Tibial nerve (tissue), 4 donors: ENCODE results near the gene RAMP1. TPM values are rescaled to one million over a fixed set of nuclear protein-coding genes. Genes with fewer than 3 reads are reported as not detected.

ENCODE experiments used
- DNase-seq, 2 donors: peaks; one replicate each; pipeline ENCODE4 v3.0.0-alpha.2; 2019; ENCODE audit warnings: low spot score in 2 of 2
- H3K27ac ChIP-seq, 4 donors: fragments of 200-600 bp; sonication (generic) in 3 of 4; one replicate each; pipeline ENCODE4 v1.5.1; 2017 to 2019; ENCODE audit warnings: mild to moderate bottlenecking in 1 of 4
- H3K27me3 ChIP-seq, 2 donors: fragments of 200-600 bp; sonication (generic) in 1 of 2; one replicate each; pipeline versions ENCODE4 v1.5.1 to v1.6.0; 2017 to 2019
- H3K36me3 ChIP-seq, 3 donors: fragments of 200-600 bp; sonication (generic); one replicate each; pipeline ENCODE4 v1.5.1; 2018 to 2019
- H3K4me1 ChIP-seq, 4 donors: fragments of 200-600 bp; sonication (generic) in 3 of 4; one replicate each; pipeline ENCODE4 v1.5.1; 2017 to 2019
- H3K4me3 ChIP-seq, 4 donors: fragments of 200-600 bp; sonication (generic) in 3 of 4; one replicate each; pipeline ENCODE4 v1.5.1; 2017 to 2019; ENCODE audit warnings: mild to moderate bottlenecking in 1 of 4, moderate library complexity in 1 of 4
- H3K9me3 ChIP-seq, 4 donors: fragments of 200-600 bp; sonication (generic) in 3 of 4; one replicate each; pipeline ENCODE4 v1.5.1; 2017 to 2019
- CTCF ChIP-seq, 5 experiments: fragments of 200-600 bp in 3 of 5; fragments of 450-650 bp in 2 of 5; sonication (generic) in 3 of 5; IDR thresholded peaks; one replicate each; pipeline ENCODE4 v1.5.1; 2016 to 2019; ENCODE audit warnings: antibody characterized with exemption in 5 of 5, mild to moderate bottlenecking in 3 of 5, moderate library complexity in 2 of 5
- EP300 ChIP-seq, 2 donors: sonication (generic); formaldehyde crosslinking; IDR thresholded peaks; one replicate each; pipeline ENCODE4 v1.6.1; 2017; ENCODE audit warnings: antibody characterized with exemption in 2 of 2, mild to moderate bottlenecking in 1 of 2
- POLR2A ChIP-seq, 2 donors: fragments of 450-650 bp; IDR thresholded peaks; one replicate each; pipeline ENCODE4 v1.6.1; 2017; ENCODE audit warnings: antibody characterized with exemption in 2 of 2, mild to moderate bottlenecking in 2 of 2, moderate library complexity in 2 of 2
- WGBS, 2 donors: methylation state at CpG; one replicate each; pipeline ENCODE4 v1.1.5; 2018; 5-methylcytosine and 5-hydroxymethylcytosine counted together
- total RNA-seq, 4 donors: library from RNA; depleted of rRNA; stranded (reverse); fragments of >200 nt; gene quantifications; one replicate each; pipeline ENCODE4 v1.1.0, GENCODE V29; 2016

The RAMP1 gene
- total RNA-seq, 4 donors from 2014 or later = 60.6 to 105 (median 76.2) TPM

GRCh38 chr2:237884681-237885080, 25.3 kb downstream of the RAMP1 start:
- DNase-seq = no peak
- Histone ChIP-seq H3K27me3 (no peaks in the 10 kb centered on the region), H3K4me1 (peaks cover 0 to 41% (median 11%) of the 10 kb centered on the region in 4 donors), H3K36me3 (no peaks in the 10 kb centered on the region), H3K9me3 (no peaks in the 10 kb centered on the region), H3K27ac (peak overlapping the region in 2 of 4 donors; percentile 73 to 84), H3K4me3 (no peak overlapping the region)
- no peak for TF ChIP-seq EP300 (IDR thresholded peaks at IDR 0.05)
- TF ChIP-seq POLR2A (IDR thresholded peaks at IDR 0.05) = no peak
- TF ChIP-seq CTCF (IDR thresholded peaks at IDR 0.05) = no peak
- 66 to 84% methylated on average over 8 to 12 of the region's 13 CpGs for WGBS, 2 donors

DNA sequence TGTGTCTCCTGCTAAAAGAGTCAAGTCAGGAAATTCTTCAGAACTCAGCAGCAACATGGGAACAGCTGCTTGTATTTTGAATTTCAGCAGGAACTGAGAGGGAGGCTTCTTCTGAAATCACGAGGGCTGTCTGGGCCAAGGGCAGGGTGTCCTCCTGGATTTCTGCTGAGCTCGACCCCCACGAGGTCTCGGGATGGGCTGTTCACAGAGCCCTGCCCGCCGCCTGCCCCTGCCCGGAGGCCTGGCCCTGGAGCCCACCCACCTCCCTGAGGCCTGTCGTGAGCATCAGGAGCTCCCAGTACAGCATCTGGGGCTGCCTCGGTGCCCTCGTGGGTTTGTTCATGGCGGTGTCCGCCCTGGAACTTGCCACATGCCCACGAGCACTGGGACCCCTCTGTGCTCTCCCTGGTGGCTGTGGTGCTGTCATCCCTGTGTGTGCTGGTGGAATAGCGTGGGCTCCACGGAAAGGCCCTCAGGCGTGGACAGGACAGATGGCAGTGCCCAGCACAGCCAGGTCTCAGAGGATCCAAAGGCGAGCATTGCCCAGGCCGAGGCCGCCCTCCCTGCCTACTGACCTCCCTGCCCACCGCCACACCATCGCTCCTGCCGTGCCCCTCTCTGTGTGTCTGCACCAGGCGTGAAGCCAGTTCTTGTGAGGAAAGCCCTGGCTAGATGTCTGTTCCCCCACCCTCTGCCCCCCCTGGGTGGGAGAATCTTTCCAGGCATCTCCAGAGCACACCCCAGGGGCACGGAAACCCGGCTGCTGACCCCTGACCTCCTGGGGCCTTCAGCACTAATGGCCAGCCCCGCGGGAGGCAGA, 25.9 kb downstream of the RAMP1 start:
- DNase-seq = no peak
- 55 to 75% methylated on average over 14 to 17 of the region's 27 CpGs for WGBS, 2 donors
- H3K4me3 ChIP-seq = no peak overlapping the region
- no peaks in the 10 kb centered on the region for H3K9me3 ChIP-seq
- H3K27ac ChIP-seq = peak overlapping the region in 2 of 4 donors; percentile 73 to 84
- no peaks in the 10 kb centered on the region for H3K27me3 ChIP-seq
- H3K4me1 ChIP-seq = peaks cover 0 to 41% (median 11%) of the 10 kb centered on the region in 4 donors
- TF ChIP-seq CTCF (IDR thresholded peaks at IDR 0.05) (no peak), POLR2A (IDR thresholded peaks at IDR 0.05) (no peak), EP300 (IDR thresholded peaks at IDR 0.05) (no peak)
- no peaks in the 10 kb centered on the region for H3K36me3 ChIP-seq

DNA sequence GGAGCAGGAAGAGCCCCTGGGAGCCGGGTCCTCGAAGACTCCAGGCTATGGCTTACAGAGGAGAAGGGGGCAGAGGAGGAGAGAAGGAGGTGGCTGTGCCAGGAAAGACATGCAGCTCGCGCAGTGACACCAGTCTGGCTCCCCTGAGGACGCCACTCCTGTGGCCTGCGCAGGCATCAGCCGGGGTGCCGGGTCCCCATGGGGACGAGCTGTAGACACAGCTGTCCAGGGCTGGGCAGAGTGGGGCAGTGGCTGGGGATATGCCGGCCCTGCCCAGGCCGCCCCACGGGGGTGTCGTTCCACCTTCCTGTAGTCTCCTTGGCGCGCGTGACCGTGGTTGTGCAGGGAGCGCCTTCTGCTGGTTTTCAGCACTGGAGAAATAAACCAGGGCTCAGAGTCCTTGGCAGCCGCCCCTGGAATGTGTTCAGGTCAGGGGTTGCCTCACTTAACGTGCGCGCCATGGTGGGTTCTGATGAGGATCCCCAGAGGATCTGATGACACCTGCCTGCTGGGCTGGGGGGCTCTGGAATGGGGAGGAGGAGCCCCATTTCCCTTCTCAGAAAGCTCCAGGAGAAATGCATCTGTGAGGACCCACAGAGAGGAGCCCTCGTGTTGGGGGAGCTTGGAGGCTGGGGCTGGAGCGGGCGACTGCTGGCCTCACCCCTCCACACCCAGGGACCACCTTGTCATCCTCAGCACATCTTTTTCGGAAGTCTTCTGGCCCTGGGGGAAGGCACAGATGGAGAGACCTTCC, 26.7 kb downstream of the RAMP1 start:
- Histone ChIP-seq H3K27ac (peak overlapping the region in 2 of 4 donors; percentile 73 to 84), H3K27me3 (no peaks in the 10 kb centered on the region), H3K36me3 (no peaks in the 10 kb centered on the region), H3K4me3 (no peak overlapping the region), H3K9me3 (no peaks in the 10 kb centered on the region), H3K4me1 (peaks cover 0 to 41% (median 11%) of the 10 kb centered on the region in 4 donors)
- DNase-seq = peak in 1 of 2 donors; percentile 51
- WGBS, 2 donors = 72 to 81% methylated on average over 23 of the region's 26 CpGs
- TF ChIP-seq EP300 (IDR thresholded peaks at IDR 0.05) = no peak
- no peak for TF ChIP-seq CTCF (IDR thresholded peaks at IDR 0.05)
- TF ChIP-seq POLR2A (IDR thresholded peaks at IDR 0.05) = no peak

DNA sequence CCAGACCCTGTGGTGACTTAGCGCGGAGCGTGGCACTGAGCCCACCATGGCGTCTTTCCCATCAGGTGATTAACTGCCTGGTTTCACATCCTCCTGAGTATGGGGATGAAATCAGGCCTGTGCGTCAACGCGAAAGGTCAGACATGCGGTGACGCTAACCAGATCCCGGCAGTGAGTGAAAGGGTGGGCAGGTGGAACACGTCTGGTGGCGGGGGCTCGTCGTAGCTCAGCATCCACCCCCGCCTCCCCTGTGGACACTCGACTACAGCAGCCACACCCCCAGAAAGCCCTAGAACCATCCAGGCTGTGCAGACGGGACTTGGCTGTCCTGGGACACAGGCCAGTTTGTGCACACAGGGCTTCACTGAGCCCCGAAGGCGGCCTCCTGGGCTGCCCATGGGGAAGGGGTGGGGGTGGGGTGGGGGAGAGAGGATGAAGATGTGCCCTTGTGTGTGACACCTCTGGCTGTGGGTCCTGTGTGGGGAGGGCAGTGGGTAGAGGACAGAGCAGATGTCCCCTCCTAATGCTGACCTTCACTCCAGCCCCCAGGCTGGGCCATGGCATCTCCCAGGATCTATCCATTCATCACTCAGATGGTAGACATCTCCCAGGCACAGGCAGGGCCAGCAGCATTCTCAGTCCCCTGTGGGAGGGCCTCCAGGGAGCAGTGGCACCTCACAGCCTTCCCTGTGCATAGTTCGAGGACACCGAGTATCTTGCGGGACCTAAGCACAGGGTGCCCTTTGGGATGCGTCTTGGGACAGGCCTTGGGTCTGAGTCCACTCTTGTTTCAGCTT, 27.5 kb downstream of the RAMP1 start:
- Histone ChIP-seq H3K4me3 (no peak overlapping the region), H3K27ac (peak overlapping the region in 2 of 4 donors; percentile 73 to 84), H3K9me3 (no peaks in the 10 kb centered on the region), H3K36me3 (no peaks in the 10 kb centered on the region), H3K4me1 (peaks cover 0 to 41% (median 11%) of the 10 kb centered on the region in 4 donors), H3K27me3 (no peaks in the 10 kb centered on the region)
- TF ChIP-seq CTCF (IDR thresholded peaks at IDR 0.05) (no peak), POLR2A (IDR thresholded peaks at IDR 0.05) (no peak), EP300 (IDR thresholded peaks at IDR 0.05) (peak in 1 of 2 donors; percentile 25)
- DNase-seq = peak; percentile 40 to 42
- WGBS, 2 donors = 80 to 85% methylated on average over 17 to 20 of the region's 23 CpGs
